Activated CD4-positive, alpha-beta T cell treated with anti-CD3 and anti-CD28 coated beads, Interleukin-2, amount 50 U/mL, for 1 hour (primary cell): Measurements from ENCODE around the gene IFT52.

ENCODE experiments used
- DNase-seq: peaks from one replicate; pipeline ENCODE4 v3.0.0-alpha.2; 2020

The IFT52 gene

GRCh38 chr20:43695571-43695970 lies 104.8 kb downstream of the IFT52 start:
- DNase-seq, result no peak
